GM12873 (cell line): ENCODE data around the gene TSPOAP1.
A peak's percentile ranks its signal among the peaks of the same experiment; 100 is the strongest.

Experiments used
- CTCF ChIP-seq: IDR thresholded peaks from 2 replicates; pipeline ENCODE4 v1.5.1; 2012; ENCODE audit warnings: low read depth, mild to moderate bottlenecking, moderate library complexity, low read length, control low read depth; ENCODE audit not compliant: insufficient read depth; ENCODE audit errors: missing control alignments

TSPOAP1 gene

DNA sequence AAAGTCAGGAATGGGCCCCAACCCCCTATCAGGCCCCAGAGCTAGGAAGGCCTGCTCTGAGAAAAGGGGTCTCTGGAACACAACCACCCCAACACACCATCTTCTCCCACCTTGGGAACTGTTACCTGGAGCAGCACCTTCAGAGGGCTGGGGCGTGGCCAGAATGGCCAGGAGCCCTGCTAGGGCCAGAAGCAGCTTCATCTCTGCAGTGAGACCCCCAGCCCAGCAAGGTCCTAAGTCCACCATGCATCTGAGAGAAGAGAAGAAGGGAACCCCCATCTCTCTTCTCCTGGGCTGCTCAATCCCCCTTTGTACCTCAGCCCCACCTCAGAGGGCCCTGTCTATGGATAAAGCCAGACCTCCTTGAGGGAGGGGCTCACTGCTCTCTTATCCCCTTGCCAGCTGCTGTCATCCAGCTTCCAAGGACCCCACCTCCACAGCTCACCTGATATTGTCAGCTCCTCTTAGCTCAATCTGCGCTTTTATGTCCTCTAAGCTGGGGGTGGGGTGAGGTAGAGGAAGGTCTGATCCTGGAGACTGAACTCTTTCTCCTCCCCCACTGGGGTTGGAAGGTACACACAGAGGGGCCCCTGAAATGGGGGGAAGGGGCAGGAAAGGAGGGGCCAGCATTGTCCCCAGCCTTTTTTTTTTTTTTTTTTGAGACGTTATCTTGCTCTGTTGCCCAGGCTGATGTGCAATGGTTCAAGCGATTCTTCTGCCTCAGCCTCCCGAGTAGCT is 47.9 kb downstream of the TSPOAP1 start, which contains the start of gene MPO:
TSS of gene MPO (minus strand) at position 456 of the 738 bp plus-strand sequence. CDS start at position 279, 177 bp downstream.
- TF ChIP-seq CTCF: no peak

DNA sequence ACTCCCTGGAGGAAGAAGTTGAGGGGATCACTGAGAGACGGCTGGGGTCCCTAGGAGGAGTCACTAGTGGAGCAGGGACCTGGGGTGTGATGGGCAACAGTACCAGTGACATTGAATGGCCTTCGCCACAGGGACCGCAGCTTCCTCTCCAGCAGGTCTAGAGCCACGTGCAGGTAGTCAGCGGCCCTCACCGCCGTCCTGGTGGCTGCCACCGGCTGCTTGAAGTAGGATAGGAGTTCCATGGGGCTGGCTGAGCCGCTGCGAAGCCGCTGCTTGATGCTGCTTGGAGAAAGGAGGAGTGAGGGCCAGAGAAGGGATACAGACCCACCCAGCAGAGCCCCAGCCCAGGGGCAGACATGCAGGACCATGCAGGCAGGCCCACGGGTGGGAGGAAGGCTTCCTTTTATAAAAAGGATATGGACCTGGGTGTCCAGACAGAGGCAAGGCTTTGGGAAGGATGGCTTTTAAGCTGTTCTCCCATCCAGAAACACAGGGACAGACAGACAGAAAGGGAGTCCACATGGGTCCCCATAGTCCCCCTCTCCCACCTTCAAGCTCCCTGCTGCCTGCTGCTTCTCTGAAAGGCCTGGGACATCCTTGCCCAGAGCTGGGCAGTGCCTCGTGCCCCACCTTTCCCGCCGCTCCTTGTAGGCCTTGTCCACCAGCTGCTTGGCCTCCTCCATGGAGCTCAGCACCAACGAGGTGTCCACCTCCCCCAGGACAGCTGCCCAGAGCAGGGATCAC is 48.7 kb downstream of the TSPOAP1 start:
- TF ChIP-seq CTCF: no peak

DNA sequence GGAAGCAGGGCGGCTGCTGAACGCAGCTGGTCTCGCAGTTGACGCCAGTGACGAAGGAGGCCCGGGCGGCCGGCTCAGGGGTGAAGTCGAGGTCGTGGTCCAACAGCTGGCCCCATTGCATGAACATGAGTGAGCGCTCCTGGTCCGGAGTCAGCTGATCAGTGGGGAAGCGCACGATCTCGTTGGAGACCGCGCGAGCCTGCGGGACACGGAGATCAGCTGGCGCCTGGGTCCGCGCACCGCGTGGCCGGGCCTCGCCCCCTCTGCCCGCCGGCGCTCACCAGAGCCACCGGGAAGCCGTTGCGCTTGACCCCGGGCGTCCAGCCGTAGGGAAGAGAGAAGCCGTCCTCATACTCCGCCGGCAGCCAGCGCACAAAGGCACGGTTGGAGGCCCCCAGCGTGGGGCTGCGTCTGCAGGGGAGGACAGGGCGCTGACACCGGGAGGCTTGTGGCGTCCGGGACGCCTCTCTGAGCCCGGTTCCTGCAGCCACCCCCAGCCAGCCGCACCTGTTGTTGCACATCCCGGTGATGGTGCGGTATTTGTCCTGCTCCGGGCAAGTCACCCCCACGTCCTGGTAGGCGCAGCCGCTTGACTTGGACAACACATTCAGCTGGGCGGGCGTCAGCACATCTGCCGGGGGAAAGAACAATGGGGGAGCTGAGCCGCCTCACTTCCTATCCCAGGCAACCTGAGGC is 49.4 kb downstream of the TSPOAP1 start:
- TF ChIP-seq CTCF: no peak

DNA sequence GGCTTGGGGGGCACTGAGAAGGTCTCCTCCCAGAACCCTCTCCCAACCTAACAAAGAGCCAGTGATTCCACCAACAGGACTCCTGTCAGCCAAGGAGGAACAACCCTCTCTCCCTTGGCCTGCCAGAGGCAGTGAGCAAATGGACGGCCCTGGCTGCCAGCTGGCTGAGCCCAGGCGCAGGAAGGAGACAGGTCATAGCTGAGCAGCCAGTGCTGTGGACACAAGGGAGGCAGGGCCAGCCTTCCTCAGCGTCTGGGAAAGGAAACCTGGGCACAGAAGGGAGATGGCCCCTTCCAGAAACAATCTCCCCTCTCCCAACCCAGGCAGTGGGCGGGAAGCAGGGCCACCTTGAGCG is 50.0 kb downstream of the TSPOAP1 start:
- no peak for TF ChIP-seq CTCF

DNA sequence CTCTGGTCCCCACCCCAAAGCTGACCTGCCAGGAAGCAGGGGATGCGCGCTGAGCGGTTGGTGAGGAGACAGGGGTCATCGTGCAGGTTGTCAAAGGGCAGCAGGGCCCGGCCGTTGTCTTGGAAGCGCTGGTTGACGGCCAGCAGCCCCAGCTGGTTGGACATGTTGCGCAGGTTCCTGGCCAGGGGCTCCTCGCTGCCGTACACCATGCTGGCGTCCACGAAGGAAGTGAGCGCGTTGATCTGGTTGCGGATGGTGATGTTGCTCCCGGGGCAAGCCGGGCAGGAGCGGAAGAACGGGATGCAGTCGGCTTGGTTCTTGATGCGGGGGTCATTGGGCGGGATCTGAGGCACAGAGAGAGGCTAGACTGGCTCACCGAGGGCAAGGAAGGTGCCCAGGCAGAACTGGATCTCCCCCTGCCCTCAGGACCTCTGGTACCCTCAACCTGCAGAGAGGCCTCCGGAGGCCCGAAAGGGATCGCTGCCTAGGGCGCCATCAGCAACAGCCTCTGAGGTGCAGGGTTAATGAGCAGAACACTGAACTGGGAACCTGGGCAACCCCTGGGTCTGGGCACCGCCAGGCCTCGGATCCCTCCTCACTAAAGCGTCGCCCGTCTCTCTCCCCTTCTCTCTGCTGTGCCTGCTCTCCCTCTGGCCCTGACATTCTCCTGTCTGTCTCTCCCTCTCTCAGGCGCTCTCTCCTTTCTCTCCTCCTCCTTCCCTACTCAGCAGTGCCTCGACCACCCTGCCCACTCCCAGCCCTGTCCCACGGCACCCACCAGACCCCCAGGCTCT is 50.6 kb downstream of the TSPOAP1 start:
- TF ChIP-seq CTCF: no peak

DNA sequence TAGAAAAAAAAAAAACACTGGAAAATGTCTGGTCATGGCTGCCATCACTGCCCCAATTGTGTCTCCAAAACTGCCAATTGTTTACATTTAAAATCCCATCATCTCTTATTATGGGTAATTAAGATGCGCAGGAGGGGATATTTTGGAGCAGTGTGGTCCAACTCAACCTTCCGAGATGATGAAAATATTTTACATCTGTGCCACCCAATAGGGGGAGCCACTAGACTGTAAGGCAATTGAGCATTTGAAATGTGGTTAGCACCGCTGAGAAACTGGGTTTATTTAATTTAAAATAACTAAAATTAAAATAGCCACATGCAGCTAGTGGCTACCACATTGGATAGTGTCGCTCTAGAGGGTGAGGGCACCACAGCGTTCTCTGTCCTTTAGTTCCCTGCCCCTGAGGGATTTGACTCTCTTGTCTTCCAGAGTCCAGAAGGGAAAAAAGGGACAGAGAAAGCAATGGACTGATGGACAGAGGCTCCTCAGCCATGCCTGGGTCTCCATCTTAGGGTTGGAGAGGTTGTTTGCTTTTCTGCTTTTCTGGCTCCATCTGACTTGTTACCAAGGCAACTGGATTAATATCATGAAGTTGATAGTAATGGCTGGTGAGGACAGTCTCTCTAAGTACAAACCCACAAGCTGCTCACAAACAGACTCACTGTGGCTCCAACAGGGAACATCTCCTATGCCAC is 51.3 kb downstream of the TSPOAP1 start:
- TF ChIP-seq CTCF: peak; percentile 55
